K562 (cell line): Measurements from ENCODE around the gene AGPAT3. TPM values are rescaled to one million over a fixed set of nuclear protein-coding genes. Genes with fewer than 3 reads are reported as not detected.

Experiments used
- ATAC-seq: fragments of 200-7000 bp; cut with Tn5 transposase; 3 replicates; pipeline ENCODE4 v1.9.1; 2020; ENCODE audit warnings: moderate library complexity
- BruUV-seq: library from RNA; stranded (reverse); fragments of 400-500 nt; replicated peaks from 2 replicates; lab custom pipeline; 2021; lab: Mats Ljungman, UMichigan
- CTCF ChIA-PET: fragments of 300-600 bp; formaldehyde crosslinking; extraction: SDS; loops from one replicate; lab custom pipeline; 2021; ENCODE audit warnings: low intra/inter-chr PET ratio; lab: Yijun Ruan, JAX
- POLR2A ChIA-PET: fragments of 300-600, 350-650 bp; sonication (Branson Sonifier 250); formaldehyde crosslinking; extraction: SDS; loops from one replicate; lab custom pipeline; 2021; ENCODE audit warnings: antibody characterized with exemption, inconsistent platforms; lab: Yijun Ruan, JAX
- DNase-seq, 4 experiments: peaks; one replicate each; pipeline versions ENCODE4 v3.0.0 to v3.0.0-alpha.2; 2011 to 2018; ENCODE audit warnings: low spot score in 3 of 4, mixed read lengths in 3 of 4; ENCODE audit errors: extremely low read depth in 1 of 4
- FAIRE-seq: peaks from 2 replicates; lab custom pipeline; 2011; peaks lifted over from hg19 to GRCh38; lab: Jason Lieb, UNC
- H2AFZ ChIP-seq: 2 replicates; pipeline ENCODE4 v1.6.0; 2011; ENCODE audit warnings: low read depth, low read length, control low read depth, inconsistent platforms
- H3K27ac ChIP-seq: fragments of 200-600 bp; 3 replicates; pipeline ENCODE4 v1.8.0; 2011; ENCODE audit warnings: low read depth, mild to moderate bottlenecking, control low read depth, inconsistent platforms, low read length, moderate library complexity, mixed read lengths; ENCODE audit errors: extremely low read depth
- H3K27me3 ChIP-seq, 2 experiments: fragments of 300-600 bp in 1 of 2; 2 replicates in 1 of 2; 3 replicates in 1 of 2; pipeline versions ENCODE4 v1.6.0 to v1.8.0; 2011; ENCODE audit warnings: inconsistent platforms in 2 of 2, low read length in 2 of 2, mild to moderate bottlenecking in 1 of 2, mixed read lengths in 1 of 2, moderate library complexity in 1 of 2; ENCODE audit not compliant: control insufficient read depth in 2 of 2, insufficient read depth in 2 of 2
- H3K36me3 ChIP-seq: fragments of 300-600 bp; 3 replicates; pipeline ENCODE4 v1.8.0; 2011; ENCODE audit warnings: mild to moderate bottlenecking, low read length, inconsistent platforms; ENCODE audit not compliant: control insufficient read depth, insufficient read depth
- H3K4me1 ChIP-seq, 2 experiments: fragments of 200-600 bp in 1 of 2; replicated peaks in 1 of 2; 2 replicates in 1 of 2; 3 replicates in 1 of 2; pipeline versions ENCODE4 v1.5.1 to v1.8.0; 2011; ENCODE audit warnings: inconsistent platforms in 2 of 2, low read length in 2 of 2, mild to moderate bottlenecking in 1 of 2, mixed read lengths in 1 of 2, moderate library complexity in 1 of 2; ENCODE audit not compliant: control insufficient read depth in 2 of 2, insufficient read depth in 2 of 2
- H3K4me2 ChIP-seq: 2 replicates; pipeline ENCODE4 v1.6.1; 2011; ENCODE audit warnings: low read length, control low read depth, inconsistent platforms, mixed read lengths; ENCODE audit not compliant: insufficient read depth
- H3K4me3 ChIP-seq: fragments of 200-600 bp; sonication (generic), shearing (Covaris generic); 2 replicates; pipeline ENCODE4 v1.5.1; 2016; ENCODE audit warnings: control low read depth, inconsistent platforms
- H3K79me2 ChIP-seq: fragments of 200-600 bp; 3 replicates; pipeline ENCODE4 v1.8.0; 2011; ENCODE audit warnings: low read length, inconsistent platforms; ENCODE audit not compliant: control insufficient read depth, insufficient read depth
- H3K9ac ChIP-seq, 2 experiments: 2 replicates each; pipeline versions ENCODE4 v1.6.0 to v1.6.1; 2011; ENCODE audit warnings: low read depth in 2 of 2, low read length in 2 of 2, control low read depth in 1 of 2, inconsistent platforms in 1 of 2, mild to moderate bottlenecking in 1 of 2, mixed read lengths in 1 of 2; ENCODE audit not compliant: insufficient read depth in 1 of 2
- H3K9me1 ChIP-seq: one replicate; pipeline ENCODE4 v1.6.0; 2011; ENCODE audit warnings: inconsistent platforms, mild to moderate bottlenecking, low read length, moderate library complexity; ENCODE audit not compliant: control insufficient read depth, insufficient read depth
- H3K9me3 ChIP-seq: replicated peaks from 2 replicates; pipeline ENCODE4 v1.5.1; 2011; ENCODE audit warnings: low read depth, low read length, inconsistent platforms; ENCODE audit not compliant: control insufficient read depth, insufficient read depth
- H4K20me1 ChIP-seq: replicated peaks from 2 replicates; pipeline ENCODE4 v1.6.1; 2011; ENCODE audit warnings: low read length, inconsistent platforms, mixed read lengths; ENCODE audit not compliant: control insufficient read depth, insufficient read depth
- ATF4 ChIP-seq: fragments of 450-650 bp; formaldehyde crosslinking; IDR thresholded peaks from 2 replicates; pipeline ENCODE4 v1.4.0; 2022; ENCODE audit warnings: mild to moderate bottlenecking, moderate library complexity
- CCAR2 ChIP-seq: fragments of 200-400 bp; formaldehyde crosslinking; IDR thresholded peaks from 2 replicates; pipeline ENCODE4 v1.6.1; 2017; ENCODE audit warnings: mild to moderate bottlenecking, low read depth, low read length
- MAX ChIP-seq: sonication (generic); formaldehyde crosslinking; IDR thresholded peaks from 2 replicates; pipeline ENCODE4 v1.9.0; 2022; ENCODE audit warnings: mild to moderate bottlenecking, missing genetic modification reagents
- NELFE ChIP-seq: IDR thresholded peaks from 2 replicates; pipeline ENCODE4 v1.6.1; 2011; ENCODE audit warnings: mild to moderate bottlenecking; ENCODE audit not compliant: insufficient read depth, insufficient read length
- POLR2G ChIP-seq: fragments of 200-400 bp; formaldehyde crosslinking; IDR thresholded peaks from 2 replicates; pipeline ENCODE4 v1.6.1; 2017; ENCODE audit warnings: low read depth, mild to moderate bottlenecking, antibody characterized with exemption, low read length, moderate library complexity
- RBFOX2 ChIP-seq: fragments of 200-400 bp; formaldehyde crosslinking; IDR thresholded peaks from 2 replicates; pipeline ENCODE4 v1.6.1; 2017; ENCODE audit warnings: low read depth, mild to moderate bottlenecking, low read length, moderate library complexity
- ZNF121 ChIP-seq: sonication (generic); formaldehyde crosslinking; conservative IDR thresholded peaks from 2 replicates; pipeline ENCODE4 v1.8.0; 2022; ENCODE audit warnings: missing genetic modification reagents
- ZNF584 ChIP-seq: fragments of 200-800 bp; sonication (Bioruptor generic); IDR thresholded peaks from 2 replicates; pipeline ENCODE4 v1.6.1; 2016; ENCODE audit warnings: low read depth, mild to moderate bottlenecking, missing genetic modification characterization, missing compliant biosample characterization
- WGBS: fragments of 100-300 bp; shearing (Covaris generic); methylation state at CpG from one replicate; pipeline ENCODE4 v1.1.6; 2016; ENCODE audit warnings: low coverage, mixed read lengths; ENCODE audit not compliant: insufficient coverage; ENCODE audit errors: missing lambda C conversion rate; 5-methylcytosine and 5-hydroxymethylcytosine counted together
- in situ Hi-C: fragments of 300-500 bp; cut with MboI; formaldehyde crosslinking; loops from 4 replicates; pipeline ENCODE4 v1.15.0; 2018; ENCODE audit warnings: inconsistent platforms, mixed read lengths
- intact Hi-C: fragments of 100-400 bp; cut with micrococcal nuclease; formaldehyde crosslinking; loops from 2 replicates; pipeline ENCODE4 v1.14.2; 2022
- polyA plus RNA-seq, 8 experiments: library from polyadenylated mRNA; depleted of rRNA in 4 of 8; stranded (reverse) in 5 of 8; unstranded in 3 of 8; fragments of >200 nt; fragmentation: Nextera tagmentation in 2 of 8; fragmentation: Illumina TruSeq in 1 of 8; extraction: Ambion mirVana in 2 of 8; extraction: Trizol in 1 of 8; gene quantifications; 2 replicates each; pipeline versions ENCODE4 v1.2.1 to v1.2.3, GENCODE V29; 2011 to 2014; ENCODE audit warnings: inconsistent platforms in 1 of 8, missing spikeins in 1 of 8
- total RNA-seq, 7 experiments: library from RNA; depleted of rRNA in 6 of 7; stranded (reverse); fragments of >200 nt in 6 of 7; fragmentation: Illumina TruSeq in 2 of 7; extraction: Trizol in 2 of 7; gene quantifications; 2 replicates each; pipeline versions ENCODE4 v1.2.1 to v1.2.3, GENCODE V29; 2011 to 2021; ENCODE audit warnings: low replicate concordance in 1 of 7

The AGPAT3 gene
- total and polyA plus RNA-seq, 9 of the 15 experiments (the other 6 are each of a cell fraction or from before 2014, with no cell fraction given) = 1.5 to 88.4 (median 35.7) TPM

- ATAC-seq (no peak), DNase-seq (no peak), FAIRE-seq (no peak)
- no peak overlapping the region for H3K27ac ChIP-seq
- H4K20me1 ChIP-seq = 0 out of 2 replicates have a peak, but pooled peaks cover 3% of the 10 kb centered on the region
- H3K4me1 ChIP-seq = peaks cover 22 to 29% of the 10 kb centered on the region in 2 experiments
- intact Hi-C loops (no loop called here), in situ Hi-C loops (no loop called here)
- H3K4me3 ChIP-seq = no peak overlapping the region
- ChIA-PET POLR2A (interaction anchor here (0.6 to 4.1 kb wide), 11 partner anchors 10 to 627 kb away, joined by 3 to 20 read pairs (median 4); no protein-coding TSS in a partner anchor), CTCF (interaction anchor here (0.6 kb wide), 1 partner anchor 11 kb away, joined by 3 read pairs; no protein-coding TSS in a partner anchor)
- peaks cover 87% of the 10 kb centered on the region for H3K79me2 ChIP-seq
- H3K27me3 ChIP-seq = no peaks in the 10 kb centered on the region
- no peak for TF ChIP-seq NELFE
- peak; percentile 34; the same call in 1 of the 2 replicates for TF ChIP-seq POLR2G
- no peak for TF ChIP-seq ATF4 (CRISPR knock-in tag)
- no peak for TF ChIP-seq CCAR2
- 0 out of 2 replicates have a peak, but pooled peaks have one; percentile 18 for TF ChIP-seq RBFOX2
- TF ChIP-seq ZNF584 (CRISPR knock-in tag) = no peak
- 0 out of 2 replicates have a peak, but pooled peaks have one; percentile 15 for TF ChIP-seq MAX (CRISPR knock-in tag)
- peak; percentile 51 for TF ChIP-seq ZNF121 (CRISPR knock-in tag)
- H3K4me2 ChIP-seq = no peak overlapping the region
- H3K9me3 ChIP-seq = no peaks in the 10 kb centered on the region
- peaks cover 71% of the 10 kb centered on the region for H3K36me3 ChIP-seq
- no peaks in the 10 kb centered on the region for H3K9me1 ChIP-seq
- BruUV-seq = no TSS peak
- peak overlapping the region in 1 of 2 experiments; percentile 66; a peak in 2 of 4 replicates for H3K9ac ChIP-seq
- H2AFZ ChIP-seq = no peak overlapping the region
- 93% methylated on average over 21 of the region's 21 CpGs for WGBS
These were observed 4.7 kb downstream of the AGPAT3 start for GRCh38 chr21:43869486-43870325.
